HepG2 (cell line): ENCODE data around the gene TSNAX. TPM values are rescaled to one million over a fixed set of nuclear protein-coding genes. Genes with fewer than 3 reads are reported as not detected.

ENCODE experiments used
- ATAC-seq: fragments of 200-7000 bp; cut with Tn5 transposase; 3 replicates; pipeline ENCODE4 v1.9.1; 2020; ENCODE audit warnings: mild to moderate bottlenecking, moderate library complexity
- BruUV-seq: library from RNA; stranded (reverse); fragments of 400-500 nt; replicated peaks from 2 replicates; lab custom pipeline; 2021; lab: Mats Ljungman, UMichigan
- CTCF ChIA-PET: fragments of 300-600 bp; formaldehyde crosslinking; extraction: SDS; loops from one replicate; lab custom pipeline; 2021; ENCODE audit warnings: low total read pairs, inconsistent platforms, low intra/inter-chr PET ratio; lab: Yijun Ruan, JAX
- POLR2A ChIA-PET: fragments of 350-600 bp; sonication (Branson Sonifier 250); formaldehyde crosslinking; loops from one replicate; lab custom pipeline; 2020; ENCODE audit warnings: antibody characterized with exemption, inconsistent platforms; lab: Yijun Ruan, JAX
- DNase-seq: peaks from one replicate; pipeline ENCODE4 v3.0.0-alpha.2; 2015; ENCODE audit warnings: low spot score
- FAIRE-seq: peaks from 3 replicates; lab custom pipeline; 2011; peaks lifted over from hg19 to GRCh38; lab: Jason Lieb, UNC
- H2AFZ ChIP-seq: one replicate; pipeline ENCODE4 v1.6.1; 2011; ENCODE audit warnings: low read length, inconsistent platforms
- H3K27ac ChIP-seq: fragments of 300-600 bp; 3 replicates; pipeline ENCODE4 v1.8.0; 2011; ENCODE audit warnings: mixed run types, mild to moderate bottlenecking, mixed read lengths, low read length, inconsistent platforms; ENCODE audit not compliant: insufficient read depth; ENCODE audit errors: extremely low read length
- H3K27me3 ChIP-seq, 2 experiments: fragments of 200-600 bp in 1 of 2; 2 replicates in 1 of 2; 3 replicates in 1 of 2; pipeline versions ENCODE4 v1.6.0 to v1.8.0; 2011; ENCODE audit warnings: low read length in 2 of 2, mild to moderate bottlenecking in 2 of 2, moderate library complexity in 2 of 2, inconsistent platforms in 1 of 2; ENCODE audit not compliant: insufficient read depth in 2 of 2, control insufficient read depth in 1 of 2
- H3K36me3 ChIP-seq, 2 experiments: fragments of 200-600 bp in 1 of 2; replicated peaks in 1 of 2; 2 replicates in 1 of 2; 3 replicates in 1 of 2; pipeline versions ENCODE4 v1.5.1 to v1.8.0; 2011; ENCODE audit warnings: low read length in 2 of 2, inconsistent platforms in 1 of 2; ENCODE audit not compliant: insufficient read depth in 2 of 2, control insufficient read depth in 1 of 2
- H3K4me1 ChIP-seq: 2 replicates; pipeline ENCODE4 v1.5.1; 2012; ENCODE audit warnings: low read length, inconsistent platforms; ENCODE audit not compliant: insufficient read depth
- H3K4me2 ChIP-seq: 2 replicates; pipeline ENCODE4 v1.6.0; 2011; ENCODE audit warnings: low read depth, low read length, inconsistent platforms
- H3K4me3 ChIP-seq, 3 experiments: fragments of 200-600 bp in 1 of 3; sonication (generic), shearing (Covaris generic) in 1 of 3; replicated peaks in 1 of 3; 2 replicates each; pipeline ENCODE4 v1.5.1; 2011 to 2016; ENCODE audit warnings: low read length in 3 of 3, inconsistent platforms in 2 of 3, low read depth in 2 of 3, mild to moderate bottlenecking in 2 of 3, control low read depth in 1 of 3, mixed read lengths in 1 of 3; ENCODE audit not compliant: insufficient read depth in 1 of 3
- H3K79me2 ChIP-seq: one replicate; pipeline ENCODE4 v1.6.1; 2011; ENCODE audit warnings: low read length, inconsistent platforms; ENCODE audit not compliant: insufficient read depth
- H3K9ac ChIP-seq: 2 replicates; pipeline ENCODE4 v1.6.0; 2011; ENCODE audit warnings: mild to moderate bottlenecking, low read depth, low read length, inconsistent platforms; ENCODE audit not compliant: insufficient read depth
- H3K9me3 ChIP-seq: 2 replicates; pipeline ENCODE4 v1.5.1; 2012; ENCODE audit warnings: mild to moderate bottlenecking, low read length
- H4K20me1 ChIP-seq: 2 replicates; pipeline ENCODE4 v1.6.0; 2011; ENCODE audit warnings: inconsistent platforms, mild to moderate bottlenecking, low read length, moderate library complexity; ENCODE audit not compliant: insufficient read depth
- PCBP2 ChIP-seq: fragments of 200-400 bp; formaldehyde crosslinking; optimal IDR thresholded peaks from 2 replicates; pipeline ENCODE3; 2018; ENCODE audit warnings: low read length, low read depth; ENCODE audit not compliant: poor library complexity, severe bottlenecking
- WGBS: methylation state at CpG from one replicate; pipeline ENCODE4 v1.1.6; 2017; ENCODE audit warnings: low lambda C conversion rate; 5-methylcytosine and 5-hydroxymethylcytosine counted together
- in situ Hi-C: cut with HindIII; loops from 2 replicates; pipeline ENCODE4 v1.10.0; 2017; ENCODE audit warnings: low pct_unique_long_range_greater_than_20kb; ENCODE audit not compliant: extremely low pct_ligation_motif_present
- intact Hi-C: fragments of 100-400 bp; cut with micrococcal nuclease; formaldehyde crosslinking; loops from one replicate; pipeline ENCODE4 v1.10.0; 2022; ENCODE audit not compliant: unreplicated experiment
- polyA plus RNA-seq, 8 experiments: library from polyadenylated mRNA; depleted of rRNA in 3 of 8; stranded (reverse) in 7 of 8; unstranded in 1 of 8; fragments of >200 nt; fragmentation: Illumina TruSeq in 4 of 8; extraction: Trizol in 4 of 8; gene quantifications; 2 replicates each; pipeline versions ENCODE4 v1.2.1 to v1.2.3, GENCODE V29; 2011 to 2016; ENCODE audit warnings: low read depth in 4 of 8, missing spikeins in 1 of 8, mixed read lengths in 1 of 8; ENCODE audit not compliant: insufficient read depth in 1 of 8
- total RNA-seq, 5 experiments: library from RNA; depleted of rRNA; stranded (reverse); fragments of >200 nt; fragmentation: Illumina TruSeq; extraction: Trizol; gene quantifications; 2 replicates each; pipeline ENCODE4 v1.2.3, GENCODE V29; 2016; ENCODE audit warnings: low read depth in 1 of 5
- TF ChIP-seq, protein P1 (sequence below): IDR thresholded peaks from 2 replicates; pipeline ENCODE4 v1.6.1; 2012; ENCODE audit warnings: low read depth, low read length, improper control_type of control experiment
- TF ChIP-seq, protein P2 (sequence below): sonication (generic); formaldehyde crosslinking; IDR thresholded peaks from 2 replicates; pipeline ENCODE4 v1.9.0; 2022; ENCODE audit warnings: missing genetic modification reagents, mild to moderate bottlenecking, borderline replicate concordance
- TF ChIP-seq, protein P3 (sequence below): sonication (generic); formaldehyde crosslinking; IDR thresholded peaks from 2 replicates; pipeline ENCODE4 v1.4.0; 2020; ENCODE audit warnings: mild to moderate bottlenecking, missing genetic modification reagents
- TF ChIP-seq, protein P4 (sequence below): sonication (generic); formaldehyde crosslinking; IDR thresholded peaks from 2 replicates; pipeline ENCODE4 v1.8.0; 2022; ENCODE audit warnings: mild to moderate bottlenecking, missing genetic modification reagents

TSNAX gene
- total and polyA plus RNA-seq, 2 of the 13 experiments (the other 11 are each of a cell fraction or from before 2014, with no cell fraction given) = 13.2 to 46.2 TPM

DNA sequence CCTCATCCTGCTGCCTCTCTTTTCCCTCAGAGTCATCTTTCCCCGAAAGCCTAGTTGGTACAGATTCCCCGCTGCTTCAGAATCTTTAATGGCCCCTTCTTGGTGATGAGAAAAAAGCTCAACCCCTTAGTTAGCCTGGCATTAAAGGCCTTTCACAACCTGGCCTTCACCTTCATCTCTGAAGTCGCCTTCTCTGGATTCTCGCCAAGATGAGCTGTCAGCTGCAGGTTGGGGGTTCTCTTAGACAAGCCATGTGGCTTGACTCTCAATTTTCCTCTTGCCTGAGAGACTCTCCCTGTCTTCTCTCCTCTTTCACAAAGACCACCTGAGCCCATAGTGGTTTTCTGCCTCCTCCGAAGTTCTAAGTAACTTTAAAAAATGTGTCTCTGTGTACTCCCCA lies 82.6 kb downstream of the TSNAX start:
- no TSS peak for BruUV-seq
- FAIRE-seq = no peak
- intact Hi-C loops (no loop called here), in situ Hi-C loops (no loop called here)
- no peak for DNase-seq
- Histone ChIP-seq H3K4me3 (no peak overlapping the region), H3K4me1 (no peaks in the 10 kb centered on the region), H3K36me3 (no peaks in the 10 kb centered on the region), H4K20me1 (no peaks in the 10 kb centered on the region), H3K79me2 (no peaks in the 10 kb centered on the region), H3K27me3 (no peaks in the 10 kb centered on the region; a peak in 1 of 5 replicates), H3K27ac (no peak overlapping the region), H3K9me3 (no peaks in the 10 kb centered on the region), H3K9ac (no peak overlapping the region), H2AFZ (no peak overlapping the region), H3K4me2 (no peak overlapping the region)
- CTCF ChIA-PET = no interaction called here
- WGBS = 38% methylated on average over 5 of the region's 5 CpGs
- TF ChIP-seq, protein P1, sequence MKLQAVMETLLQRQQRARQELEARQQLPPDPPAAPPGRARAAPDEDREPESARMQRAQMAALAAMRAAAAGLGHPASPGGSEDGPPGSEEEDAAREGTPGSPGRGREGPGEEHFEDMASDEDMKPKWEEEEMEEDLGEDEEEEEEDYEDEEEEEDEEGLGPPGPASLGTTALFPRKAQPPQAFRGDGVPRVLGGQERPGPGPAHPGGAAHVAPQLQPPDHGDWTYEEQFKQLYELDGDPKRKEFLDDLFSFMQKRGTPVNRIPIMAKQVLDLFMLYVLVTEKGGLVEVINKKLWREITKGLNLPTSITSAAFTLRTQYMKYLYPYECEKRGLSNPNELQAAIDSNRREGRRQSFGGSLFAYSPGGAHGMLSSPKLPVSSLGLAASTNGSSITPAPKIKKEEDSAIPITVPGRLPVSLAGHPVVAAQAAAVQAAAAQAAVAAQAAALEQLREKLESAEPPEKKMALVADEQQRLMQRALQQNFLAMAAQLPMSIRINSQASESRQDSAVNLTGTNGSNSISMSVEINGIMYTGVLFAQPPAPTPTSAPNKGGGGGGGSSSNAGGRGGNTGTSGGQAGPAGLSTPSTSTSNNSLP = no peak
- TF ChIP-seq, protein P2, sequence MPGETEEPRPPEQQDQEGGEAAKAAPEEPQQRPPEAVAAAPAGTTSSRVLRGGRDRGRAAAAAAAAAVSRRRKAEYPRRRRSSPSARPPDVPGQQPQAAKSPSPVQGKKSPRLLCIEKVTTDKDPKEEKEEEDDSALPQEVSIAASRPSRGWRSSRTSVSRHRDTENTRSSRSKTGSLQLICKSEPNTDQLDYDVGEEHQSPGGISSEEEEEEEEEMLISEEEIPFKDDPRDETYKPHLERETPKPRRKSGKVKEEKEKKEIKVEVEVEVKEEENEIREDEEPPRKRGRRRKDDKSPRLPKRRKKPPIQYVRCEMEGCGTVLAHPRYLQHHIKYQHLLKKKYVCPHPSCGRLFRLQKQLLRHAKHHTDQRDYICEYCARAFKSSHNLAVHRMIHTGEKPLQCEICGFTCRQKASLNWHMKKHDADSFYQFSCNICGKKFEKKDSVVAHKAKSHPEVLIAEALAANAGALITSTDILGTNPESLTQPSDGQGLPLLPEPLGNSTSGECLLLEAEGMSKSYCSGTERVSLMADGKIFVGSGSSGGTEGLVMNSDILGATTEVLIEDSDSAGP (CRISPR knock-in tag) = no peak
- TF ChIP-seq, protein P3, sequence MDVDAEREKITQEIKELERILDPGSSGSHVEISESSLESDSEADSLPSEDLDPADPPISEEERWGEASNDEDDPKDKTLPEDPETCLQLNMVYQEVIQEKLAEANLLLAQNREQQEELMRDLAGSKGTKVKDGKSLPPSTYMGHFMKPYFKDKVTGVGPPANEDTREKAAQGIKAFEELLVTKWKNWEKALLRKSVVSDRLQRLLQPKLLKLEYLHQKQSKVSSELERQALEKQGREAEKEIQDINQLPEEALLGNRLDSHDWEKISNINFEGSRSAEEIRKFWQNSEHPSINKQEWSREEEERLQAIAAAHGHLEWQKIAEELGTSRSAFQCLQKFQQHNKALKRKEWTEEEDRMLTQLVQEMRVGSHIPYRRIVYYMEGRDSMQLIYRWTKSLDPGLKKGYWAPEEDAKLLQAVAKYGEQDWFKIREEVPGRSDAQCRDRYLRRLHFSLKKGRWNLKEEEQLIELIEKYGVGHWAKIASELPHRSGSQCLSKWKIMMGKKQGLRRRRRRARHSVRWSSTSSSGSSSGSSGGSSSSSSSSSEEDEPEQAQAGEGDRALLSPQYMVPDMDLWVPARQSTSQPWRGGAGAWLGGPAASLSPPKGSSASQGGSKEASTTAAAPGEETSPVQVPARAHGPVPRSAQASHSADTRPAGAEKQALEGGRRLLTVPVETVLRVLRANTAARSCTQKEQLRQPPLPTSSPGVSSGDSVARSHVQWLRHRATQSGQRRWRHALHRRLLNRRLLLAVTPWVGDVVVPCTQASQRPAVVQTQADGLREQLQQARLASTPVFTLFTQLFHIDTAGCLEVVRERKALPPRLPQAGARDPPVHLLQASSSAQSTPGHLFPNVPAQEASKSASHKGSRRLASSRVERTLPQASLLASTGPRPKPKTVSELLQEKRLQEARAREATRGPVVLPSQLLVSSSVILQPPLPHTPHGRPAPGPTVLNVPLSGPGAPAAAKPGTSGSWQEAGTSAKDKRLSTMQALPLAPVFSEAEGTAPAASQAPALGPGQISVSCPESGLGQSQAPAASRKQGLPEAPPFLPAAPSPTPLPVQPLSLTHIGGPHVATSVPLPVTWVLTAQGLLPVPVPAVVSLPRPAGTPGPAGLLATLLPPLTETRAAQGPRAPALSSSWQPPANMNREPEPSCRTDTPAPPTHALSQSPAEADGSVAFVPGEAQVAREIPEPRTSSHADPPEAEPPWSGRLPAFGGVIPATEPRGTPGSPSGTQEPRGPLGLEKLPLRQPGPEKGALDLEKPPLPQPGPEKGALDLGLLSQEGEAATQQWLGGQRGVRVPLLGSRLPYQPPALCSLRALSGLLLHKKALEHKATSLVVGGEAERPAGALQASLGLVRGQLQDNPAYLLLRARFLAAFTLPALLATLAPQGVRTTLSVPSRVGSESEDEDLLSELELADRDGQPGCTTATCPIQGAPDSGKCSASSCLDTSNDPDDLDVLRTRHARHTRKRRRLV (CRISPR knock-in tag) = no peak
- TF ChIP-seq, protein P4, sequence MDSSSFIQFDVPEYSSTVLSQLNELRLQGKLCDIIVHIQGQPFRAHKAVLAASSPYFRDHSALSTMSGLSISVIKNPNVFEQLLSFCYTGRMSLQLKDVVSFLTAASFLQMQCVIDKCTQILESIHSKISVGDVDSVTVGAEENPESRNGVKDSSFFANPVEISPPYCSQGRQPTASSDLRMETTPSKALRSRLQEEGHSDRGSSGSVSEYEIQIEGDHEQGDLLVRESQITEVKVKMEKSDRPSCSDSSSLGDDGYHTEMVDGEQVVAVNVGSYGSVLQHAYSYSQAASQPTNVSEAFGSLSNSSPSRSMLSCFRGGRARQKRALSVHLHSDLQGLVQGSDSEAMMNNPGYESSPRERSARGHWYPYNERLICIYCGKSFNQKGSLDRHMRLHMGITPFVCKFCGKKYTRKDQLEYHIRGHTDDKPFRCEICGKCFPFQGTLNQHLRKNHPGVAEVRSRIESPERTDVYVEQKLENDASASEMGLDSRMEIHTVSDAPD = no peak
- no peak for TF ChIP-seq PCBP2
- POLR2A ChIA-PET = no interaction called here
- no peak for ATAC-seq
